Thyroid gland (tissue), 4 donors: ENCODE data around the gene ELMO1. TPM values are rescaled to one million over a fixed set of nuclear protein-coding genes. Genes with fewer than 3 reads are reported as not detected.

Source experiments
- DNase-seq, 2 donors: peaks; one replicate each; pipeline ENCODE4 v3.0.0-alpha.2; 2019
- H3K27ac ChIP-seq, 3 donors: fragments of 200-600 bp; sonication (generic); 1 replicate in 2 of 3; 2 replicates in 1 of 3; pipeline ENCODE4 v1.5.1; 2016 to 2019; ENCODE audit warnings: mild to moderate bottlenecking in 1 of 3, moderate library complexity in 1 of 3
- H3K27me3 ChIP-seq: fragments of 200-600 bp; sonication (generic); one replicate; pipeline ENCODE4 v1.5.1; 2019
- H3K36me3 ChIP-seq, 2 donors: fragments of 200-600 bp; sonication (generic); one replicate each; pipeline ENCODE4 v1.5.1; 2016 to 2019
- H3K4me1 ChIP-seq, 2 donors: fragments of 200-600 bp; sonication (generic); one replicate each; pipeline ENCODE4 v1.5.1; 2017 to 2019
- H3K4me3 ChIP-seq, 3 donors: fragments of 200-600 bp; sonication (generic); replicated peaks in 1 of 3; 1 replicate in 2 of 3; 2 replicates in 1 of 3; pipeline ENCODE4 v1.5.1; 2016; ENCODE audit warnings: mild to moderate bottlenecking in 1 of 3
- H3K9me3 ChIP-seq: fragments of 200-600 bp; sonication (generic); one replicate; pipeline ENCODE4 v1.5.1; 2017
- CTCF ChIP-seq, 6 experiments: fragments of 200-600 bp in 3 of 6; fragments of 450-650 bp in 3 of 6; sonication (generic) in 3 of 6; IDR thresholded peaks; one replicate each; pipeline ENCODE4 v1.5.1; 2016 to 2019; ENCODE audit warnings: antibody characterized with exemption in 6 of 6, mild to moderate bottlenecking in 2 of 6, inconsistent platforms in 1 of 6, moderate library complexity in 1 of 6
- POLR2A ChIP-seq, 2 donors: fragments of 450-650 bp; IDR thresholded peaks; one replicate each; pipeline ENCODE4 v1.6.1; 2017; ENCODE audit warnings: antibody characterized with exemption in 2 of 2, mild to moderate bottlenecking in 2 of 2, moderate library complexity in 1 of 2
- WGBS, 2 donors: methylation state at CpG; one replicate each; pipeline ENCODE4 v1.1.5; 2017; 5-methylcytosine and 5-hydroxymethylcytosine counted together
- intact Hi-C: fragments of 100-400 bp; cut with DNase I; formaldehyde crosslinking; loops from one replicate; pipeline ENCODE4 v1.15.1; 2023
- total RNA-seq, 4 donors: library from RNA; depleted of rRNA; stranded (reverse); fragments of >200 nt; gene quantifications; one replicate each; pipeline ENCODE4 v1.2.3, GENCODE V29; 2016

Gene ELMO1
- total RNA-seq, 4 donors from 2014 or later, result 168 to 423 (median 312) TPM

DNA sequence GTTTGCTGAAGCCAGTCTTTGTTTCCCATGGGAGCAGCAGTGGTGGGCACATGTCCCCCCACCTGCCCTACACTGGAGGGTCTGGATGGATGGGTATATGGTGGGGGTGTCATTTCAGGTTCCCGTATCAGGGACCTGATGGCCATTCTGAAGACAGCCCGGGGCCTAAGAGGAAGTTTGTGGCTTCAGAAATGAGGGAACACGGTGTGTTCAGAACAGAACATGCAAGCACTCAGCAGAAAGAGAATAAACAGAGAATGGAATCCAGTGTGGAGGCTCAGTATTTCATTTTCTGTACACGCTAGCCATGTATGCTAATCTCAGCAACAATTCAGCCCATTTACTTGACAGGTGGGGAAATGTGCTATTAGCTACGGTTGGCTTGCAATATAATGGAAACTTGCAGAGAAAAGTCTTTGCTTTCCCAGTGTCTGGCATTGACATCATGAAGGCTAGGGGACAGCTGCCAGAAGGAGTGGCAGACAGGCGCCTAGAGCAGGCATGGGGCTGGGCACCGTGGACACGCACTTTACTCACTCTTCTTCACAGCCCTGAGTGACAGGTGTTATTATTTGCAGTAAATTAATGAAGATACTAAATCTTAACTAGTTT is 98.6 kb downstream of the ELMO1 start:
- H3K9me3 ChIP-seq, result no peaks in the 10 kb centered on the region
- H3K27ac ChIP-seq, result peak overlapping the region in 1 of 3 donors; percentile 20
- H3K27me3 ChIP-seq, result no peaks in the 10 kb centered on the region
- H3K4me1 ChIP-seq, result peaks cover 40 to 43% of the 10 kb centered on the region in 2 donors
- DNase-seq, result no peak
- H3K4me3 ChIP-seq, result no peak overlapping the region
- TF ChIP-seq POLR2A (IDR thresholded peaks at IDR 0.05) (no peak), CTCF (IDR thresholded peaks at IDR 0.05) (no peak)
- H3K36me3 ChIP-seq, result no peaks in the 10 kb centered on the region
- intact Hi-C loops, result no loop called here
- WGBS, 2 donors, result 91% methylated on average over 8 of the region's 8 CpGs

- Histone ChIP-seq H3K9me3 (no peaks in the 10 kb centered on the region), H3K27ac (no peak overlapping the region), H3K27me3 (no peaks in the 10 kb centered on the region), H3K4me3 (no peak overlapping the region), H3K4me1 (peaks cover 33 to 34% of the 10 kb centered on the region in 2 donors), H3K36me3 (no peaks in the 10 kb centered on the region)
- WGBS, 2 donors, result 67 to 74% methylated on average over 4 of the region's 4 CpGs
- no peak for DNase-seq
- intact Hi-C loops, result no loop called here
- no peak for TF ChIP-seq CTCF (IDR thresholded peaks at IDR 0.05)
- TF ChIP-seq POLR2A (IDR thresholded peaks at IDR 0.05), result no peak
Observed at GRCh38 chr7:37348982-37349381, 99.7 kb downstream of the ELMO1 start.

DNA sequence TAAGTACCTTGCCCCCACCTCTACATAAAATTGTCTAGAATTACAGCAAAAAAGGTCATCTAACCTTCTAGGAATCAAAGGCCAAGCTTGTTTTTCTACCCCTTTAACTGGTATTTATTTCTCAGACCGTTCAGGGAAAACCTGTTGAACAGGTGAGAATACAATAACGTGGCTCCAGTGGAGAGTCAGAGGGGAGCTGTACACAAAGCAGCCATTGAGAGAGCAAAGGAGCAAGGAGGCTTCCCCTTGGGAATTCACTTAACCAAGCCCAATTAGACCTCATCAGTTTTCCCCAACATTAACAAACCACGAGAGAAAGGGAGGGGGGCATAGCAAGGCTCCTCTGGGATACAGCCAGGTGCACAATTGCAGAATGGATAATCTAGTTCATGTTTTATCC is 101.9 kb downstream of the ELMO1 start:
- Histone ChIP-seq H3K4me1 (peaks cover 26 to 29% of the 10 kb centered on the region in 2 donors), H3K9me3 (no peaks in the 10 kb centered on the region), H3K4me3 (no peak overlapping the region), H3K27me3 (no peaks in the 10 kb centered on the region), H3K27ac (peak overlapping the region in 1 of 3 donors; percentile 60), H3K36me3 (no peaks in the 10 kb centered on the region)
- intact Hi-C loops, result no loop called here
- DNase-seq, result peak; percentile 29 to 43
- no peak for TF ChIP-seq CTCF (IDR thresholded peaks at IDR 0.05)
- 13 to 43% methylated on average over 3 of the region's 3 CpGs for WGBS, 2 donors

DNA sequence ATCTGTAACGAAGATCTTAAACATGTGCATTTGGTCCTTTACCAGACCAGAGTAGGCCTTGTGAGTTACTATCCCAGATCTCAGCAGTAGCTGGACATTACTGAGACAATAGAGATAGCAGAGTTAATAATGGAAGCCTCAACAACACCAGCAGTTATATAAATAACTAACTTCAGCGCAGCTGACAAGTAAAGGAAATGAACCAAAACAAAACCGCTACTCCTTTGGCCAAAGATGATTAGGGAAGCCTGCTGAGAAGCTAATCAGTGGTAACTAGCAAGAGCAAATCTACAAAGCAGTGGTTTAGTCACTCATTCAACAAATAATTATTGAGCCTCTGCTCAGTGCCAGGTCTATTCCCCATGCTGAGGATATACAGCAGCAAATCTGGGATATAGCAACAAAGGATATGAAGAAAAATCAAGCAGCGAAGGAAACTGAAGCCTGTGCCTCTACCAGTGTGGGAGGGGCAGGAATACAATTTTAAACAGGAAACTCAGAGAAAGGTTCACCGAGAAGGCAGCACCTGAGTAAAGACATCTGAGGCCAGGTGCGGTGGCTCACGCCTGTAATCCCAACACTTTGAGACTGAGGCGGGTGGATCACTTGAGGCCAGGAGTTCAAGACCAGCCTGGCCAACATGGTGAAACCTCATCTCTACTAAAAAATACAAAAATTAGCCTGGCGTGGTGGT is 103.6 kb downstream of the ELMO1 start:
- no peaks in the 10 kb centered on the region for H3K27me3 ChIP-seq
- no peaks in the 10 kb centered on the region for H3K36me3 ChIP-seq
- TF ChIP-seq POLR2A (IDR thresholded peaks at IDR 0.05) (no peak), CTCF (IDR thresholded peaks at IDR 0.05) (no peak)
- intact Hi-C loops, result no loop called here
- DNase-seq, result no peak
- no peaks in the 10 kb centered on the region for H3K9me3 ChIP-seq
- peak overlapping the region in 1 of 3 donors; percentile 7 for H3K27ac ChIP-seq
- H3K4me3 ChIP-seq, result no peak overlapping the region
- WGBS, 2 donors, result 83 to 85% methylated on average over 9 of the region's 9 CpGs
- H3K4me1 ChIP-seq, result peaks cover 24 to 29% of the 10 kb centered on the region in 2 donors
